GM23338 (cell line): Measurements from ENCODE around the gene ZNFX1. TPM values are rescaled to one million over a fixed set of nuclear protein-coding genes. Genes with fewer than 3 reads are reported as not detected.

Experiments used
- ATAC-seq: fragments of 200-7000 bp; cut with Tn5 transposase; 3 replicates; pipeline ENCODE4 v1.9.1; 2020
- DNase-seq: peaks from one replicate; pipeline ENCODE4 v3.0.0-alpha.2; 2015; ENCODE audit warnings: low spot score
- H2AFZ ChIP-seq: fragments of 200-600 bp; sonication (generic); 2 replicates; pipeline ENCODE4 v1.8.0; 2016; ENCODE audit warnings: antibody characterized with exemption, mild to moderate bottlenecking, moderate library complexity
- H3F3A ChIP-seq: fragments of 200-600 bp; sonication (generic); replicated peaks from 2 replicates; pipeline ENCODE4 v1.8.0; 2017; ENCODE audit warnings: antibody characterized with exemption, mixed run types, low read depth
- H3K27ac ChIP-seq: fragments of 200-600 bp; sonication (generic); 2 replicates; pipeline ENCODE4 v1.6.1; 2016; ENCODE audit warnings: low read depth
- H3K27me3 ChIP-seq: fragments of 200-600 bp; sonication (generic); 2 replicates; pipeline ENCODE4 v1.8.0; 2016; ENCODE audit warnings: mild to moderate bottlenecking, mixed run types, moderate library complexity; ENCODE audit not compliant: insufficient read depth
- H3K36me3 ChIP-seq: fragments of 200-600 bp; sonication (generic); 2 replicates; pipeline ENCODE4 v1.8.0; 2016; ENCODE audit warnings: mild to moderate bottlenecking; ENCODE audit not compliant: insufficient read depth
- H3K4me1 ChIP-seq: fragments of 200-600 bp; sonication (generic); 2 replicates; pipeline ENCODE4 v1.8.0; 2016; ENCODE audit warnings: mild to moderate bottlenecking, moderate library complexity; ENCODE audit not compliant: insufficient read depth
- H3K4me2 ChIP-seq: fragments of 200-600 bp; sonication (generic); 2 replicates; pipeline ENCODE4 v1.7.1; 2017; ENCODE audit warnings: mixed run types
- H3K4me3 ChIP-seq: fragments of 200-600 bp; sonication (generic); 2 replicates; pipeline ENCODE4 v1.6.1; 2016; ENCODE audit warnings: mixed run types
- H3K79me2 ChIP-seq: fragments of 200-600 bp; sonication (generic); replicated peaks from 2 replicates; pipeline ENCODE4 v1.8.0; 2017; ENCODE audit warnings: mild to moderate bottlenecking; ENCODE audit not compliant: insufficient read depth
- H3K9me2 ChIP-seq: fragments of 200-600 bp; sonication (generic); 2 replicates; pipeline ENCODE4 v1.8.0; 2017; ENCODE audit not compliant: insufficient read depth
- H4K20me1 ChIP-seq: fragments of 200-600 bp; sonication (generic); replicated peaks from 2 replicates; pipeline ENCODE4 v1.8.0; 2017; ENCODE audit warnings: mild to moderate bottlenecking; ENCODE audit not compliant: insufficient read depth
- H3K27ac Mint-ChIP-seq: 2 replicates; pipeline ENCODE4 v1.8.0; 2020; ENCODE audit warnings: inconsistent platforms, mild to moderate bottlenecking, moderate library complexity, mixed read lengths
- H3K27me3 Mint-ChIP-seq: 3 replicates; pipeline ENCODE4 v1.8.0; 2022; ENCODE audit warnings: low read depth, mild to moderate bottlenecking, moderate library complexity, mixed read lengths, inconsistent platforms; ENCODE audit not compliant: insufficient read depth, poor library complexity
- H3K36me3 Mint-ChIP-seq: 3 replicates; pipeline ENCODE4 v1.8.0; 2021; ENCODE audit warnings: low read depth, mild to moderate bottlenecking, inconsistent platforms, moderate library complexity, mixed read lengths
- H3K4me1 Mint-ChIP-seq: 3 replicates; pipeline ENCODE4 v1.8.0; 2020; ENCODE audit warnings: mild to moderate bottlenecking, inconsistent platforms, mixed read lengths
- H3K4me3 Mint-ChIP-seq: 3 replicates; pipeline ENCODE4 v1.8.0; 2021; ENCODE audit warnings: moderate library complexity, mild to moderate bottlenecking, inconsistent platforms, mixed read lengths
- H3K9me3 Mint-ChIP-seq: 3 replicates; pipeline ENCODE4 v1.8.0; 2020; ENCODE audit warnings: moderate library complexity, mild to moderate bottlenecking, inconsistent platforms, mixed read lengths
- CREB1 ChIP-seq: fragments of 250-450 bp; sonication (Bioruptor Pico); IDR thresholded peaks from 2 replicates; pipeline ENCODE4 v1.5.0; 2020; ENCODE audit warnings: low read depth, mild to moderate bottlenecking, moderate library complexity
- EZH2 ChIP-seq: fragments of 200-600 bp; sonication (generic); IDR thresholded peaks from one replicate; pipeline ENCODE4 v1.8.0; 2017; ENCODE audit warnings: antibody characterized with exemption, mild to moderate bottlenecking, low read depth; ENCODE audit not compliant: unreplicated experiment
- JUNB ChIP-seq: IDR thresholded peaks from one replicate; pipeline ENCODE4 v1.6.1; 2016; ENCODE audit warnings: antibody characterized with exemption; ENCODE audit not compliant: unreplicated experiment
- NANOG ChIP-seq: IDR thresholded peaks from 2 replicates; pipeline ENCODE4 v1.6.1; 2016; ENCODE audit warnings: antibody characterized with exemption, borderline replicate concordance
- POLR2AphosphoS5 ChIP-seq: IDR thresholded peaks from 2 replicates; pipeline ENCODE4 v1.6.1; 2016; ENCODE audit warnings: antibody characterized with exemption, low read depth
- polyA plus RNA-seq: library from polyadenylated mRNA; unstranded; fragments of >200 nt; fragmentation: Nextera tagmentation; extraction: Ambion mirVana; gene quantifications from 2 replicates; pipeline ENCODE4 v1.2.1, GENCODE V29; 2016
- total RNA-seq: library from RNA; depleted of rRNA; stranded (reverse); fragments of >200 nt; shearing (Covaris generic); gene quantifications from 2 replicates; pipeline ENCODE4 v1.2.3, GENCODE V29; 2014
- TF ChIP-seq, protein P1 (sequence below): IDR thresholded peaks from one replicate; pipeline ENCODE4 v1.6.1; 2018; ENCODE audit warnings: antibody characterized with exemption; ENCODE audit not compliant: unreplicated experiment
- TF ChIP-seq, protein P2 (sequence below): fragments of 250-450 bp; sonication (Bioruptor Pico); IDR thresholded peaks from 2 replicates; pipeline ENCODE4 v1.5.0; 2020; ENCODE audit warnings: mild to moderate bottlenecking, moderate library complexity
- TF ChIP-seq, protein P3 (sequence below), 2 experiments: fragments of 200-600 bp in 1 of 2; sonication (generic) in 1 of 2; conservative IDR thresholded peaks; 2 replicates each; pipeline versions ENCODE4 v1.5.1 to v1.6.1; 2016 to 2017; ENCODE audit warnings: antibody characterized with exemption in 2 of 2, low read depth in 2 of 2, mild to moderate bottlenecking in 2 of 2, moderate library complexity in 1 of 2

ZNFX1 gene
- total and polyA plus RNA-seq, 2 experiments from 2014 or later = 6.1 to 12.1 TPM

DNA sequence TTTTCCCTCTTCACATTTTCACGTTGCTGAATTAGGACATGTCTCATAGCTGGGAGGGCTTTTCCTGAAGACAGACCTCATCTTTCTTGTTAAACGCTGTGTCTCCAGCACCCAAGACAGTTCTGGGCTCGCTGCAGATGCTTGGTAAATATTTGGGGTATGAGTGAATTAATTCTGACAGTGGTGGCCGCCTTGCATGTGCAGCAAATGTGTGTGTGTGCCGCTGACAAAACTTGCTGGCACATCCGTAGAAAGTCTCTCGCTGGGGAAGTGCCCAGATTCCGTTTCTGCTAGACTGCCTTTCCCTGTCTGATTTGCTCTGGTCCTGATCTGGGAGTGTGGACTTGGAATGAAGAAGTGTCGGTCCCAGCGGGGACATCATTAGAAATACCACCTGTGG lies 48.2 kb upstream of the ZNFX1 start:
- 0 out of 2 replicates have a peak overlapping the region, but pooled peaks have one; percentile 26 for H3K27ac ChIP-seq
- Mint-ChIP-seq H3K4me1 (peaks cover 25% of the 10 kb centered on the region), H3K27me3 (peaks cover 12% of the 10 kb centered on the region), H3K27ac (no peak overlapping the region), H3K36me3 (no peaks in the 10 kb centered on the region; the same call in 2 of the 3 replicates), H3K9me3 (no peaks in the 10 kb centered on the region; the same call in 2 of the 3 replicates), H3K4me3 (no peak overlapping the region)
- H3K4me3 ChIP-seq = no peak overlapping the region
- peaks cover 14% of the 10 kb centered on the region for H3K4me1 ChIP-seq
- no peaks in the 10 kb centered on the region for H3K79me2 ChIP-seq
- no peaks in the 10 kb centered on the region for H3K36me3 ChIP-seq
- H2AFZ ChIP-seq = peak overlapping the region; percentile 90; the same call in 1 of the 2 replicates
- peak overlapping the region; percentile 38; the same call in 1 of the 2 replicates for H3K4me2 ChIP-seq
- ATAC-seq (no peak), DNase-seq (no peak)
- no peaks in the 10 kb centered on the region for H3F3A ChIP-seq
- TF ChIP-seq CREB1 (CRISPR knock-in tag) (no peak), EZH2 (no peak), JUNB (no peak), NANOG (no peak), POLR2AphosphoS5 (no peak)
- TF ChIP-seq, protein P1, sequence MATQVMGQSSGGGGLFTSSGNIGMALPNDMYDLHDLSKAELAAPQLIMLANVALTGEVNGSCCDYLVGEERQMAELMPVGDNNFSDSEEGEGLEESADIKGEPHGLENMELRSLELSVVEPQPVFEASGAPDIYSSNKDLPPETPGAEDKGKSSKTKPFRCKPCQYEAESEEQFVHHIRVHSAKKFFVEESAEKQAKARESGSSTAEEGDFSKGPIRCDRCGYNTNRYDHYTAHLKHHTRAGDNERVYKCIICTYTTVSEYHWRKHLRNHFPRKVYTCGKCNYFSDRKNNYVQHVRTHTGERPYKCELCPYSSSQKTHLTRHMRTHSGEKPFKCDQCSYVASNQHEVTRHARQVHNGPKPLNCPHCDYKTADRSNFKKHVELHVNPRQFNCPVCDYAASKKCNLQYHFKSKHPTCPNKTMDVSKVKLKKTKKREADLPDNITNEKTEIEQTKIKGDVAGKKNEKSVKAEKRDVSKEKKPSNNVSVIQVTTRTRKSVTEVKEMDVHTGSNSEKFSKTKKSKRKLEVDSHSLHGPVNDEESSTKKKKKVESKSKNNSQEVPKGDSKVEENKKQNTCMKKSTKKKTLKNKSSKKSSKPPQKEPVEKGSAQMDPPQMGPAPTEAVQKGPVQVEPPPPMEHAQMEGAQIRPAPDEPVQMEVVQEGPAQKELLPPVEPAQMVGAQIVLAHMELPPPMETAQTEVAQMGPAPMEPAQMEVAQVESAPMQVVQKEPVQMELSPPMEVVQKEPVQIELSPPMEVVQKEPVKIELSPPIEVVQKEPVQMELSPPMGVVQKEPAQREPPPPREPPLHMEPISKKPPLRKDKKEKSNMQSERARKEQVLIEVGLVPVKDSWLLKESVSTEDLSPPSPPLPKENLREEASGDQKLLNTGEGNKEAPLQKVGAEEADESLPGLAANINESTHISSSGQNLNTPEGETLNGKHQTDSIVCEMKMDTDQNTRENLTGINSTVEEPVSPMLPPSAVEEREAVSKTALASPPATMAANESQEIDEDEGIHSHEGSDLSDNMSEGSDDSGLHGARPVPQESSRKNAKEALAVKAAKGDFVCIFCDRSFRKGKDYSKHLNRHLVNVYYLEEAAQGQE = no peak
- TF ChIP-seq, protein P2, sequence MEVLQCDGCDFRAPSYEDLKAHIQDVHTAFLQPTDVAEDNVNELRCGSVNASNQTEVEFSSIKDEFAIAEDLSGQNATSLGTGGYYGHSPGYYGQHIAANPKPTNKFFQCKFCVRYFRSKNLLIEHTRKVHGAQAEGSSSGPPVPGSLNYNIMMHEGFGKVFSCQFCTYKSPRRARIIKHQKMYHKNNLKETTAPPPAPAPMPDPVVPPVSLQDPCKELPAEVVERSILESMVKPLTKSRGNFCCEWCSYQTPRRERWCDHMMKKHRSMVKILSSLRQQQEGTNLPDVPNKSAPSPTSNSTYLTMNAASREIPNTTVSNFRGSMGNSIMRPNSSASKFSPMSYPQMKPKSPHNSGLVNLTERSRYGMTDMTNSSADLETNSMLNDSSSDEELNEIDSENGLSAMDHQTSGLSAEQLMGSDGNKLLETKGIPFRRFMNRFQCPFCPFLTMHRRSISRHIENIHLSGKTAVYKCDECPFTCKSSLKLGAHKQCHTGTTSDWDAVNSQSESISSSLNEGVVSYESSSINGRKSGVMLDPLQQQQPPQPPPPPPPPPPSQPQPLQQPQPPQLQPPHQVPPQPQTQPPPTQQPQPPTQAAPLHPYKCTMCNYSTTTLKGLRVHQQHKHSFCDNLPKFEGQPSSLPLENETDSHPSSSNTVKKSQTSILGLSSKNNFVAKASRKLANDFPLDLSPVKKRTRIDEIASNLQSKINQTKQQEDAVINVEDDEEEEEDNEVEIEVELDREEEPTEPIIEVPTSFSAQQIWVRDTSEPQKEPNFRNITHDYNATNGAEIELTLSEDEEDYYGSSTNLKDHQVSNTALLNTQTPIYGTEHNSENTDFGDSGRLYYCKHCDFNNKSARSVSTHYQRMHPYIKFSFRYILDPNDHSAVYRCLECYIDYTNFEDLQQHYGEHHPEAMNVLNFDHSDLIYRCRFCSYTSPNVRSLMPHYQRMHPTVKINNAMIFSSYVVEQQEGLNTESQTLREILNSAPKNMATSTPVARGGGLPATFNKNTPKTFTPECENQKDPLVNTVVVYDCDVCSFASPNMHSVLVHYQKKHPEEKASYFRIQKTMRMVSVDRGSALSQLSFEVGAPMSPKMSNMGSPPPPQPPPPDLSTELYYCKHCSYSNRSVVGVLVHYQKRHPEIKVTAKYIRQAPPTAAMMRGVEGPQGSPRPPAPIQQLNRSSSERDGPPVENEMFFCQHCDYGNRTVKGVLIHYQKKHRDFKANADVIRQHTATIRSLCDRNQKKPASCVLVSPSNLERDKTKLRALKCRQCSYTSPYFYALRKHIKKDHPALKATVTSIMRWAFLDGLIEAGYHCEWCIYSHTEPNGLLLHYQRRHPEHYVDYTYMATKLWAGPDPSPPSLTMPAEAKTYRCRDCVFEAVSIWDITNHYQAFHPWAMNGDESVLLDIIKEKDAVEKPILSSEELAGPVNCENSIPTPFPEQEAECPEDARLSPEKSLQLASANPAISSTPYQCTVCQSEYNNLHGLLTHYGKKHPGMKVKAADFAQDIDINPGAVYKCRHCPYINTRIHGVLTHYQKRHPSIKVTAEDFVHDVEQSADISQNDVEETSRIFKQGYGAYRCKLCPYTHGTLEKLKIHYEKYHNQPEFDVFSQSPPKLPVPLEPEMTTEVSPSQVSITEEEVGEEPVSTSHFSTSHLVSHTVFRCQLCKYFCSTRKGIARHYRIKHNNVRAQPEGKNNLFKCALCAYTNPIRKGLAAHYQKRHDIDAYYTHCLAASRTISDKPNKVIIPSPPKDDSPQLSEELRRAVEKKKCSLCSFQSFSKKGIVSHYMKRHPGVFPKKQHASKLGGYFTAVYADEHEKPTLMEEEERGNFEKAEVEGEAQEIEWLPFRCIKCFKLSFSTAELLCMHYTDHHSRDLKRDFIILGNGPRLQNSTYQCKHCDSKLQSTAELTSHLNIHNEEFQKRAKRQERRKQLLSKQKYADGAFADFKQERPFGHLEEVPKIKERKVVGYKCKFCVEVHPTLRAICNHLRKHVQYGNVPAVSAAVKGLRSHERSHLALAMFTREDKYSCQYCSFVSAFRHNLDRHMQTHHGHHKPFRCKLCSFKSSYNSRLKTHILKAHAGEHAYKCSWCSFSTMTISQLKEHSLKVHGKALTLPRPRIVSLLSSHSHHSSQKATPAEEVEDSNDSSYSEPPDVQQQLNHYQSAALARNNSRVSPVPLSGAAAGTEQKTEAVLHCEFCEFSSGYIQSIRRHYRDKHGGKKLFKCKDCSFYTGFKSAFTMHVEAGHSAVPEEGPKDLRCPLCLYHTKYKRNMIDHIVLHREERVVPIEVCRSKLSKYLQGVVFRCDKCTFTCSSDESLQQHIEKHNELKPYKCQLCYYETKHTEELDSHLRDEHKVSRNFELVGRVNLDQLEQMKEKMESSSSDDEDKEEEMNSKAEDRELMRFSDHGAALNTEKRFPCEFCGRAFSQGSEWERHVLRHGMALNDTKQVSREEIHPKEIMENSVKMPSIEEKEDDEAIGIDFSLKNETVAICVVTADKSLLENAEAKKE (CRISPR knock-in tag) = no peak
- TF ChIP-seq, protein P3, sequence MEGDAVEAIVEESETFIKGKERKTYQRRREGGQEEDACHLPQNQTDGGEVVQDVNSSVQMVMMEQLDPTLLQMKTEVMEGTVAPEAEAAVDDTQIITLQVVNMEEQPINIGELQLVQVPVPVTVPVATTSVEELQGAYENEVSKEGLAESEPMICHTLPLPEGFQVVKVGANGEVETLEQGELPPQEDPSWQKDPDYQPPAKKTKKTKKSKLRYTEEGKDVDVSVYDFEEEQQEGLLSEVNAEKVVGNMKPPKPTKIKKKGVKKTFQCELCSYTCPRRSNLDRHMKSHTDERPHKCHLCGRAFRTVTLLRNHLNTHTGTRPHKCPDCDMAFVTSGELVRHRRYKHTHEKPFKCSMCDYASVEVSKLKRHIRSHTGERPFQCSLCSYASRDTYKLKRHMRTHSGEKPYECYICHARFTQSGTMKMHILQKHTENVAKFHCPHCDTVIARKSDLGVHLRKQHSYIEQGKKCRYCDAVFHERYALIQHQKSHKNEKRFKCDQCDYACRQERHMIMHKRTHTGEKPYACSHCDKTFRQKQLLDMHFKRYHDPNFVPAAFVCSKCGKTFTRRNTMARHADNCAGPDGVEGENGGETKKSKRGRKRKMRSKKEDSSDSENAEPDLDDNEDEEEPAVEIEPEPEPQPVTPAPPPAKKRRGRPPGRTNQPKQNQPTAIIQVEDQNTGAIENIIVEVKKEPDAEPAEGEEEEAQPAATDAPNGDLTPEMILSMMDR (conservative IDR thresholded peaks at IDR 0.05; ENCODE audit: low read depth in 2 of 2) = no peak
- no peaks in the 10 kb centered on the region for H3K9me2 ChIP-seq
- no peaks in the 10 kb centered on the region for H3K27me3 ChIP-seq
- H4K20me1 ChIP-seq = no peaks in the 10 kb centered on the region
